Fibroblast of the aortic adventitia (primary cell): Measurements from ENCODE around the gene CD1B. TPM values are rescaled to one million over a fixed set of nuclear protein-coding genes. Genes with fewer than 3 reads are reported as not detected.
"Not testable (repeated sequence)": the region's sequence is repeated elsewhere in the genome, so short reads cannot be mapped to it uniquely, and the experiment has no call there.

Source experiments
- DNase-seq: peaks from one replicate; pipeline ENCODE4 v3.0.0-alpha.2; 2010; ENCODE audit warnings: low read depth
- H3K4me3 ChIP-seq: 2 replicates; pipeline ENCODE4 v1.5.1; 2011; ENCODE audit warnings: low read depth, mild to moderate bottlenecking, control low read depth, low read length, moderate library complexity
- total RNA-seq: library from RNA; depleted of rRNA; stranded (reverse); fragments of >200 nt; gene quantifications from 2 replicates; pipeline ENCODE4 v1.2.3, GENCODE V29; 2012; ENCODE audit warnings: low replicate concordance
- TF ChIP-seq, protein P1 (sequence below): IDR thresholded peaks from 2 replicates; pipeline ENCODE4 v1.5.1; 2011; ENCODE audit warnings: mild to moderate bottlenecking, low read length, control low read depth, inconsistent platforms; ENCODE audit not compliant: insufficient read depth

The CD1B gene
- total RNA-seq, 1 donor = not detected

DNA sequence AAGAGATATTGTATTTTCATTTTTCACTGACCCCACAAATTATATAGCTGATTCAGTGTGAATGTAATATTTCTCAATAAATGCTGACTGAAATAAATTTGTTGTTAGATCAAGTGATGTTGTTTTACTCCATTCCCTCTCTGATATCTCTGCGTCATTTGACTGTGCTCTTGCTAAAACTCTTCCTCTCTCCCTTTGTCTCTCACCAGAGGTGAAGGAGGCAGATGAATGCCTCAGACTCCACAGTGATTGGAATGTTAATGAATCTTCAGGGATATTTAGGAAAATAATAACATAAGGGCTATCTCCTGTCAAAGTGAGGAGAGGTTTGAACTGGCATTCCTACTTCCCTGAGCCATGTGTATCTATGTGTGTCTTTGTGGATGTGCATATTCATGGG, 26.1 kb upstream of the CD1B start:
- H3K4me3 ChIP-seq = no peak overlapping the region
- TF ChIP-seq, protein P1, sequence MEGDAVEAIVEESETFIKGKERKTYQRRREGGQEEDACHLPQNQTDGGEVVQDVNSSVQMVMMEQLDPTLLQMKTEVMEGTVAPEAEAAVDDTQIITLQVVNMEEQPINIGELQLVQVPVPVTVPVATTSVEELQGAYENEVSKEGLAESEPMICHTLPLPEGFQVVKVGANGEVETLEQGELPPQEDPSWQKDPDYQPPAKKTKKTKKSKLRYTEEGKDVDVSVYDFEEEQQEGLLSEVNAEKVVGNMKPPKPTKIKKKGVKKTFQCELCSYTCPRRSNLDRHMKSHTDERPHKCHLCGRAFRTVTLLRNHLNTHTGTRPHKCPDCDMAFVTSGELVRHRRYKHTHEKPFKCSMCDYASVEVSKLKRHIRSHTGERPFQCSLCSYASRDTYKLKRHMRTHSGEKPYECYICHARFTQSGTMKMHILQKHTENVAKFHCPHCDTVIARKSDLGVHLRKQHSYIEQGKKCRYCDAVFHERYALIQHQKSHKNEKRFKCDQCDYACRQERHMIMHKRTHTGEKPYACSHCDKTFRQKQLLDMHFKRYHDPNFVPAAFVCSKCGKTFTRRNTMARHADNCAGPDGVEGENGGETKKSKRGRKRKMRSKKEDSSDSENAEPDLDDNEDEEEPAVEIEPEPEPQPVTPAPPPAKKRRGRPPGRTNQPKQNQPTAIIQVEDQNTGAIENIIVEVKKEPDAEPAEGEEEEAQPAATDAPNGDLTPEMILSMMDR = no peak
- no peak for DNase-seq

DNA sequence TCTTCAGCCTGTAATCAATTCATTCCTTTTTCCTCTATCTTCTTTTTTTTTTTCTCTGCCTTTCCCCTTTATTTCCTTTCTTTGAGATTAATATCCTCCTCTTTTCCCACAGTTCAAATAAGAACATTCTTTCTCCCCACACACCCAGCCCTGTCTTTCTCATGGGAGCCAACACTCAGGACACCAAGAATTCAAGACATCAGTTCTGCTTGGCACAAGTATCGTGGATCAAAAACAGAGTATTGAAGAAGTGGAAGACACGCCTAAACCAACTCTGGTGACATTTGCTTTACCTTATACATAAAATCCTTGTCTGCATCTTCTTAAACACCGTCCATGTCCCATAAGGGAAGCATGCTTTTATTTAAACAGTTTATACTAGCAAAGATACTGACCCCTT, 25.3 kb upstream of the CD1B start:
- no peak for DNase-seq
- no peak overlapping the region for H3K4me3 ChIP-seq
- TF ChIP-seq, protein P1 = no peak

DNA sequence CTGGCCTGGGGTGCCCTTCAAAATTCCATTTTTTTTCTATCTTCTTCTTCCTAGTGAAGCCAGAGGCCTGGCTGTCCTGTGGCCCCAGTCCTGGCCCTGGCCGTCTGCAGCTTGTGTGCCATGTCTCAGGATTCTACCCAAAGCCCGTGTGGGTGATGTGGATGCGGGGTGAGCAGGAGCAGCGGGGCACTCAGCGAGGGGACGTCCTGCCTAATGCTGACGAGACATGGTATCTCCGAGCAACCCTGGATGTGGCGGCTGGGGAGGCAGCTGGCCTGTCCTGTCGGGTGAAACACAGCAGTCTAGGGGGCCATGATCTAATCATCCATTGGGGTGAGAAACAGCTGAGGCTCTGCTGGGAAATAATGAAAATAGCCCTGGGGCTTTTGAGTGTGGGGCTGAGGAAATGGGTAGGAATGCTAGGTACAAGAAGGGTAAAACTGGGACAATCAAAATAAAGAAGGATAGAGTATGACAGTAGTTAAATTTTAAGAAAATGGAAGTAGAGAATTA, 24.5 kb upstream of the CD1B start:
- TF ChIP-seq, protein P1 = no peak
- DNase-seq = no peak

DNA sequence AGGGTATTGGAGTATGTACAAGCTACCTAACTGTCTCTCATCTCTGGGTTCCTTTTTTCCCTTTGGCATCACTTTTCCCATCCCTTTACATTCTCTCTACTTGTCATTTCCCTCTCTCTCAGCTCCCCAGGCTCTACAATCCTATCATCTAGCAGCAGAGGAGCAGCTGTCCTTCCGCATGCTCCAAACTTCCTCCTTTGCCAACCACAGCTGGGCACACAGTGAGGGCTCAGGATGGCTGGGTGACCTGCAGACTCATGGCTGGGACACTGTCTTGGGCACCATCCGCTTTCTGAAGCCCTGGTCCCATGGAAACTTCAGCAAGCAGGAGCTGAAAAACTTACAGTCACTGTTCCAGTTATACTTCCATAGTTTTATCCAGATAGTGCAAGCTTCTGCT, 22.9 kb upstream of the CD1B start:
- no peak overlapping the region for H3K4me3 ChIP-seq
- no peak for DNase-seq
- TF ChIP-seq, protein P1 = no peak

More for the DNA sequence above, 24.5 kb upstream of the CD1B start:
- no peak overlapping the region for H3K4me3 ChIP-seq

DNA sequence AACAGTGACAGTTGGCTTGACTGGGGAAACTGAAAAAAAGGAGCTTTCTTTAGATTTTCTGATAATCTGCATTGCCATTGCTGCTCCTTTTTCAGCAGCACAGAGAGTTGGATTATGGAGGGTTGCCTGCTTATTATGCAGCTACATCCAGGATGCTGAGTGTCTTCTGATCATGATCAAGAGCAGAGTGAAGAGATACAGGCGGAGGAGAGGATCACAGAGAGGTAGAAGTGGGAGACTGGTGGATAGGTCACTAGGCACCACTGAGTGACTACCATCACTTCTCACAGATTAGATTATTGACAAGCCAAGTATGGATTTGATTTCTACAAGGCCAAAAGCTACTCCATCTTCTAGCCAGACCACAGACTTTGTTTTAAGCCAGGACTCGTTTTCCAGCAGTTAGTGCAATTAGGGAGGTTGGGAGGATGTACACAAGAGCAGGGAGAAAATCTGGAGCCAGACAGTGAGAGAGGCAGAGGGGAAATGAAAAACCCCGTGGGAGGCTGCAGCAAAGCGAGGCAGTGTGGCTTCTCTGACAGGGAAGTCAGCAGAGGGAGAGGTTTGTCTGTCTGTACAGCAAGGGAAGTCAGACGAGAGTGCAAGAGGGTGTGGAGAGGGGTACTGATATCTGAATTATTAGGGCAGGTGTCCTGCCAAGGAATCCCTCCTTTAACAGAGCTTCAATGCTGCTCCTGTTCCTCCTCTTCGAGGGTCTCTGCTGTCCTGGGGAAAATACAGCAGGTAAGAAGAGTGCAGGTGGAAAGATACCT, 22.2 kb upstream of the CD1B start, which contains the start of gene CD1E:
TSS of gene CD1E (plus strand) at position 592 of the 773 bp plus-strand sequence. CDS start at position 687, 95 bp downstream.
- DNase-seq = no peak
- no peak within 1 kb of the TSS for H3K4me3 ChIP-seq
- TF ChIP-seq, protein P1 = no peak

DNA sequence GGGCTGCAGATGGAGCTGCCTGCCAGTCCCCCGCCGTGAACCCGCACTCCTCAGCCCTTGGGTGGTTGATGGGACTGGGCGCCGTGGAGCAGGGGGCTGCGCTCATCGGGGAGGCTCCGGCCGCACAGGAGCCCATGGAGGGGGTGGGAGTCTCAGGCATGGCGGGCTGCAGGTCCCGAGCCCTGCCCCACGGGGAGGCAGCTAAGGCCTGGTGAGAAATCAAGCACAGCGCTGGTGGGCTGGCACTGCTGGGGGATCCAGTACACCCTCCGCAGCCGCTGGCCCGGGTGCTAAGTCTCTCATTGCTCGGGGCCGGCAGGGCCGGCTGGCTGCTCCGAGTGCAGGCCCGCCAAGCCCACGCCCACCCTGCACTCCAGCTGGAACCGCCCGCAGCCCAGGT, 17.6 kb upstream of the CD1B start:
- not testable (repeated sequence) for H3K4me3 ChIP-seq, DNase-seq

DNA sequence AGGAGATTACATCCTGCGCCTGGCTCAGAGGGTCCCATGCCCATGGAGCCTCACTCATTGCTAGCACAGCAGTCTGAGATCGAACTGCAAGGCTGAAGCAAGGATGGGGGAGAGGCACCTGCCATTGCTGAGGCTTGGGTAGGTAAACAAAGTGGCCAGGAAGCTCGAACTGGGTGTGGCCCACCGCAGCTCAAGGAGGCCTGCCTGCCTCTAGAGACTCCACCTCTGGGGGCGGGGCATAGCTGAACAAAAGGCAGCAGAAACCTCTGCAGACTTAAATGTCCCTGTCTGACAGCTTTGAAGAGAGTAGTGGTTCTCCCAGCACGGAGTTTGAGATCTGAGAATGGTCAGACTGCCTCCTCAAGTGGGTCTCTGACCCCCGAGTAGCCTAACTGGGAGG, 5.1 kb upstream of the CD1B start:
- not testable (repeated sequence) for H3K4me3 ChIP-seq, DNase-seq

DNA sequence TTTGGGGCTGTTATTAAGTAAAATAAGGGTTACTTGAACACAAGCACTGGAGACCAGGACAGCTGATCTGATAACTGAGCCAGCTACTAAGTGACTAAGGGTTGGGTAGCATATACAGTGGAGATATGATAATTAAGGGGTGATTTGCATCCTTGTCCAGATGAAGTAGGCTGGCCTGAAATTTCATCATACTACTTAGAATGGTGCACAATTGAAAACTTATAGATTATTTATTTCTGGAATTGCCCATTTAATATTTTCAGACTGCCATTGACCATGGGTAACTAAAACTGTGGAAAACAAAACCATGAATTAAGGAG, 3.8 kb upstream of the CD1B start:
- no peak for DNase-seq
- no peak overlapping the region for H3K4me3 ChIP-seq

More for the DNA sequence above, 3.8 kb upstream of the CD1B start:
- TF ChIP-seq, protein P1 = no peak
